HepG2 (cell line): ENCODE measurements around the gene SAMD4A.

Experiments
- CEBPB ChIP-seq: IDR thresholded peaks from 2 replicates; pipeline ENCODE4 v1.6.1; 2011; ENCODE audit warnings: low read depth, low read length, improper control_type of control experiment, borderline replicate concordance
- CTCF ChIP-seq: sonication (generic); formaldehyde crosslinking; IDR thresholded peaks from 2 replicates; pipeline ENCODE4 v1.5.0; 2020; ENCODE audit warnings: mild to moderate bottlenecking, missing genetic modification reagents, moderate library complexity
- FOXC1 ChIP-seq: sonication (generic); formaldehyde crosslinking; IDR thresholded peaks from 2 replicates; pipeline ENCODE4 v1.8.0; 2022; ENCODE audit warnings: mild to moderate bottlenecking, missing genetic modification reagents, borderline replicate concordance
- FOXK1 ChIP-seq: sonication (generic); formaldehyde crosslinking; IDR thresholded peaks from 2 replicates; pipeline ENCODE4 v1.4.0; 2020; ENCODE audit warnings: low read depth, missing genetic modification reagents, borderline replicate concordance
- JUND ChIP-seq: sonication (generic); formaldehyde crosslinking; IDR thresholded peaks from 2 replicates; pipeline ENCODE4 v1.8.0; 2022; ENCODE audit warnings: mild to moderate bottlenecking, missing genetic modification reagents
- NCOA2 ChIP-seq: sonication (generic); formaldehyde crosslinking; IDR thresholded peaks from 2 replicates; pipeline ENCODE4 v1.8.0; 2022; ENCODE audit warnings: inconsistent platforms
- POLR2A ChIP-seq, 2 experiments: IDR thresholded peaks; 2 replicates each; pipeline ENCODE4 v1.6.1; 2011; ENCODE audit warnings: low read depth in 2 of 2, low read length in 2 of 2, mild to moderate bottlenecking in 1 of 2, moderate library complexity in 1 of 2; ENCODE audit not compliant: insufficient read depth in 1 of 2
- RAD21 ChIP-seq: fragments of 450-650 bp; formaldehyde crosslinking; IDR thresholded peaks from 2 replicates; pipeline ENCODE4 v1.5.0; 2020; ENCODE audit warnings: mild to moderate bottlenecking
- SALL1 ChIP-seq: sonication (generic); formaldehyde crosslinking; IDR thresholded peaks from 2 replicates; pipeline ENCODE4 v1.8.0; 2022; ENCODE audit warnings: mild to moderate bottlenecking, missing genetic modification reagents
- SRSF9 ChIP-seq: fragments of 200-400 bp; formaldehyde crosslinking; IDR thresholded peaks from 2 replicates; pipeline ENCODE4 v1.6.1; 2018; ENCODE audit warnings: borderline replicate concordance, mild to moderate bottlenecking, low read depth, low read length; ENCODE audit not compliant: insufficient read depth, poor library complexity, severe bottlenecking
- TBX2 ChIP-seq: sonication (generic); formaldehyde crosslinking; IDR thresholded peaks from 2 replicates; pipeline ENCODE4 v1.5.0; 2020; ENCODE audit warnings: missing genetic modification reagents, mild to moderate bottlenecking, borderline replicate concordance
- YEATS4 ChIP-seq: sonication (generic); formaldehyde crosslinking; IDR thresholded peaks from 2 replicates; pipeline ENCODE4 v1.4.0; 2020; ENCODE audit warnings: missing genetic modification reagents, borderline replicate concordance
- ZNF333 ChIP-seq: sonication (generic); formaldehyde crosslinking; IDR thresholded peaks from 2 replicates; pipeline ENCODE4 v1.4.0; 2020; ENCODE audit warnings: mild to moderate bottlenecking, missing genetic modification reagents, borderline replicate concordance
- ZNF446 ChIP-seq: sonication (generic); formaldehyde crosslinking; IDR thresholded peaks from 2 replicates; pipeline ENCODE4 v1.5.0; 2020; ENCODE audit warnings: mild to moderate bottlenecking, missing genetic modification reagents

- TF ChIP-seq ZNF446: no peak
- TF ChIP-seq SALL1 (CRISPR knock-in tag): peak; percentile 85
- TF ChIP-seq RAD21 (CRISPR knock-in tag): no peak
- no peak for TF ChIP-seq ZNF333 (CRISPR knock-in tag)
- TF ChIP-seq YEATS4 (CRISPR knock-in tag): peak; percentile 66
- no peak for TF ChIP-seq CTCF (CRISPR knock-in tag)
- TF ChIP-seq SRSF9: no peak
- peak; percentile 53; the same call in 1 of the 2 replicates for TF ChIP-seq FOXK1
- peak; percentile 65 for TF ChIP-seq NCOA2
- TF ChIP-seq JUND (CRISPR knock-in tag): no peak
- TF ChIP-seq TBX2 (CRISPR knock-in tag): peak; percentile 62; the same call in 1 of the 2 replicates
- TF ChIP-seq POLR2A (IDR thresholded peaks at IDR 0.05; ENCODE audit: insufficient read depth in 1 of 2, low read depth in 2 of 2, low read length in 2 of 2): no peak
- TF ChIP-seq CEBPB: peak; percentile 100
- TF ChIP-seq FOXC1 (CRISPR knock-in tag): no peak
These were observed 10.4 kb upstream of the SAMD4A start for GRCh38 chr14:54556535-54556934.
